Natural killer cell (primary cell): ENCODE measurements around the gene FRMD4A. TPM values are rescaled to one million over a fixed set of nuclear protein-coding genes. Genes with fewer than 3 reads are reported as not detected.

Experiments used
- ATAC-seq, 3 donors: fragments of 150-1000 bp in 2 of 3; fragments of 200-7000 bp in 1 of 3; cut with Tn5 transposase; 1 replicate in 1 of 3; 2 replicates in 2 of 3; pipeline ENCODE4 v1.10.0; 2021; ENCODE audit warnings: mild to moderate bottlenecking in 2 of 3, moderate library complexity in 2 of 3
- DNase-seq, 2 donors: peaks; one replicate each; pipeline versions ENCODE4 v3.0.0 to v3.0.0-alpha.2; 2013 to 2021; ENCODE audit warnings: mixed read lengths in 1 of 2
- H3K27ac ChIP-seq: one replicate; pipeline ENCODE4 v1.5.1; 2013; ENCODE audit warnings: mild to moderate bottlenecking, low read length
- H3K27me3 ChIP-seq: one replicate; pipeline ENCODE4 v1.6.1; 2013; ENCODE audit warnings: low read length; ENCODE audit not compliant: control insufficient read depth, insufficient read depth
- H3K36me3 ChIP-seq: one replicate; pipeline ENCODE4 v1.6.1; 2013; ENCODE audit warnings: low read length; ENCODE audit not compliant: control insufficient read depth, insufficient read depth
- H3K4me1 ChIP-seq: one replicate; pipeline ENCODE4 v1.6.1; 2013; ENCODE audit warnings: low read length; ENCODE audit not compliant: control insufficient read depth, insufficient read depth
- H3K4me3 ChIP-seq: one replicate; pipeline ENCODE4 v1.5.1; 2013; ENCODE audit warnings: low read length
- H3K9me3 ChIP-seq: one replicate; pipeline ENCODE4 v1.6.1; 2013; ENCODE audit warnings: low read length; ENCODE audit not compliant: control insufficient read depth, insufficient read depth
- H3K27ac Mint-ChIP-seq, 2 donors: one replicate each; pipeline ENCODE4 v1.8.0; 2022; ENCODE audit warnings: mild to moderate bottlenecking in 2 of 2, mixed read lengths in 2 of 2, moderate library complexity in 1 of 2
- H3K27me3 Mint-ChIP-seq, 2 donors: one replicate each; pipeline ENCODE4 v1.8.0; 2022; ENCODE audit warnings: low read depth in 2 of 2, mixed read lengths in 2 of 2
- H3K36me3 Mint-ChIP-seq: one replicate; pipeline ENCODE4 v1.8.0; 2022; ENCODE audit warnings: mixed read lengths
- H3K4me1 Mint-ChIP-seq, 2 donors: one replicate each; pipeline ENCODE4 v1.8.0; 2022; ENCODE audit warnings: mixed read lengths in 2 of 2
- H3K4me3 Mint-ChIP-seq: one replicate; pipeline ENCODE4 v1.8.0; 2022; ENCODE audit warnings: mild to moderate bottlenecking, moderate library complexity, mixed read lengths
- H3K9me3 Mint-ChIP-seq, 2 donors: one replicate each; pipeline ENCODE4 v1.8.0; 2022; ENCODE audit warnings: mixed read lengths in 2 of 2
- WGBS: methylation state at CpG from one replicate; pipeline ENCODE4 v1.1.7; 2013; ENCODE audit warnings: missing lambda C conversion rate; ENCODE audit not compliant: insufficient coverage; 5-methylcytosine and 5-hydroxymethylcytosine counted together
- intact Hi-C: fragments of 100-400 bp; cut with micrococcal nuclease; formaldehyde crosslinking; loops from one replicate; pipeline ENCODE4 v1.14.2; 2022
- total RNA-seq, 4 donors: library from RNA; stranded (reverse); fragments of 120-200 nt in 1 of 4; gene quantifications; one replicate each; pipeline versions ENCODE4 v1.2.3 to v1.2.4, GENCODE V29; 2013 to 2022
- TF ChIP-seq, protein P1 (sequence below): fragments of 200-600 bp; IDR thresholded peaks from one replicate; pipeline ENCODE4 v1.8.0; 2022; ENCODE audit warnings: antibody characterized with exemption

Gene FRMD4A
- total RNA-seq, 3 donors from 2014 or later (not counting 1 experiment from before 2014, with no cell fraction given): 0.36 to 0.38 TPM; not detected in 1

DNA sequence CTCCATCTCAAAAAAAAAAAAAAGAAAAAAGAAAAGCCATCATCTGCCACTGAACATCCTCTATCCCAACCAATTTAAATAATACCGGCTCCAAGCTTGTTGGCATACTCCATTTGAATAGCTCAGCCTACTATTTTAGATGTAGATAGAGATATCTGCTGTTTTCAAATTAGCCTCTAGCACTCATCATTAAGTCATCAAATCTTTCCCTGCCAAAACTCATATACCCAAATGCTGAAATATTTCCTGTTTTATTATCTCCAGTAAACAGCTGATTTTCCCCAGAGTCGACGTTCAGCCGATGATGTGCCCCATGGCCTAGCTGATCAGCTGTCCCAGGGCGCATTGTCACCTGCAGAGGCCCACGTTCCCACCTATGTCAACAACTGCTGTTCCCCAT, 34.5 kb upstream of the FRMD4A start:
- Histone ChIP-seq H3K27ac (no peak overlapping the region), H3K36me3 (no peaks in the 10 kb centered on the region), H3K27me3 (no peaks in the 10 kb centered on the region), H3K4me3 (no peak overlapping the region), H3K4me1 (no peaks in the 10 kb centered on the region), H3K9me3 (no peaks in the 10 kb centered on the region)
- H3K27ac Mint-ChIP-seq: no peak overlapping the region
- WGBS: 91% methylated on average over 5 of the region's 6 CpGs
- no peak overlapping the region for H3K4me3 Mint-ChIP-seq
- DNase-seq: no peak
- no peaks in the 10 kb centered on the region for H3K9me3 Mint-ChIP-seq
- intact Hi-C loops: no loop called here
- peaks cover 14 to 47% of the 10 kb centered on the region in 2 donors for H3K27me3 Mint-ChIP-seq
- no peak for ATAC-seq
- TF ChIP-seq, protein P1, sequence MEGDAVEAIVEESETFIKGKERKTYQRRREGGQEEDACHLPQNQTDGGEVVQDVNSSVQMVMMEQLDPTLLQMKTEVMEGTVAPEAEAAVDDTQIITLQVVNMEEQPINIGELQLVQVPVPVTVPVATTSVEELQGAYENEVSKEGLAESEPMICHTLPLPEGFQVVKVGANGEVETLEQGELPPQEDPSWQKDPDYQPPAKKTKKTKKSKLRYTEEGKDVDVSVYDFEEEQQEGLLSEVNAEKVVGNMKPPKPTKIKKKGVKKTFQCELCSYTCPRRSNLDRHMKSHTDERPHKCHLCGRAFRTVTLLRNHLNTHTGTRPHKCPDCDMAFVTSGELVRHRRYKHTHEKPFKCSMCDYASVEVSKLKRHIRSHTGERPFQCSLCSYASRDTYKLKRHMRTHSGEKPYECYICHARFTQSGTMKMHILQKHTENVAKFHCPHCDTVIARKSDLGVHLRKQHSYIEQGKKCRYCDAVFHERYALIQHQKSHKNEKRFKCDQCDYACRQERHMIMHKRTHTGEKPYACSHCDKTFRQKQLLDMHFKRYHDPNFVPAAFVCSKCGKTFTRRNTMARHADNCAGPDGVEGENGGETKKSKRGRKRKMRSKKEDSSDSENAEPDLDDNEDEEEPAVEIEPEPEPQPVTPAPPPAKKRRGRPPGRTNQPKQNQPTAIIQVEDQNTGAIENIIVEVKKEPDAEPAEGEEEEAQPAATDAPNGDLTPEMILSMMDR: no peak
- no peaks in the 10 kb centered on the region for H3K4me1 Mint-ChIP-seq
- H3K36me3 Mint-ChIP-seq: no peaks in the 10 kb centered on the region

DNA sequence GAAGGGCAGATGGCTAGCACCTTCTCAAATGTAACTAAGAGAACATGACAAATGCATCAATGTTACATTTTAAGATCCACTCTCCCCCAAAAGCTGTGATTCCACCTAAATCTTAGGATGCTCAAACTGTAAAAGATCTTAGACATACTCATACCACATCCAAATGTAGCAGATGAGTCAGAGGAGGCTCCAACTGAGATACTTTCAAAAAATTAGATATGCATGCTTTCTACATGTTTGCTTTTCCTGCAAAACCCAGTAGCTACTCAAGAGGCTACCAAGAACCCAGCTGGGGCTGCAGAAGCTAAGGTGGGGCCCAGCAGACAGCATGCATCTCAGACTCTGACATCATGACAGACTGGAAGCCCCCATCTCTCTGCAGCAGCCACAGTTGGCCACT, 31.4 kb upstream of the FRMD4A start:
- no peaks in the 10 kb centered on the region for H3K36me3 ChIP-seq
- no peak for ATAC-seq
- no peak overlapping the region for H3K27ac ChIP-seq
- Mint-ChIP-seq H3K9me3 (no peaks in the 10 kb centered on the region), H3K36me3 (no peaks in the 10 kb centered on the region), H3K27ac (no peak overlapping the region), H3K4me3 (no peak overlapping the region), H3K27me3 (peaks cover 17 to 34% of the 10 kb centered on the region in 2 donors), H3K4me1 (no peaks in the 10 kb centered on the region)
- TF ChIP-seq, protein P1: no peak
- H3K9me3 ChIP-seq: no peaks in the 10 kb centered on the region
- intact Hi-C loops: no loop called here
- no peak overlapping the region for H3K4me3 ChIP-seq
- no peaks in the 10 kb centered on the region for H3K27me3 ChIP-seq
- no peak for DNase-seq
- H3K4me1 ChIP-seq: no peaks in the 10 kb centered on the region

DNA sequence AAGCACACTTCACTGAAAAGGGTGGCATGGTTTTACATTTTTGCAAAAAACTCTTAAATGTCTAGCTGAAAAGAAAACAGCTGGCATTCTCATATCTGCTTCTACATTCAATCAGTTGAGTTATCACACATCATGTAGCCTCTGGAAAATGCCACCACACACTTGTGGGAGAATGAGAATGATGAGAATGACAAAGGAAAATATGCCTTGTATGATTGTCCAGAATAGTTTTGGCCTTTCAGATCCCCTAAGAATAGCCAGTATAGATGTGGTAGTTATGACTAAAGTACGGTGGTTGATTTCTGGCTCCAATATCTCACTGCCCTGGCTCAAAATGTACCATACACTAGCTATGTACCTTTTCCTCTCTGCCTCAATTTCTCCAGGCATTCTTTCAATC, 30.2 kb upstream of the FRMD4A start:
- Histone ChIP-seq H3K4me3 (no peak overlapping the region), H3K27ac (no peak overlapping the region), H3K27me3 (no peaks in the 10 kb centered on the region), H3K9me3 (no peaks in the 10 kb centered on the region), H3K36me3 (no peaks in the 10 kb centered on the region), H3K4me1 (no peaks in the 10 kb centered on the region)
- DNase-seq (no peak), ATAC-seq (no peak)
- Mint-ChIP-seq H3K4me1 (no peaks in the 10 kb centered on the region), H3K4me3 (no peak overlapping the region), H3K27ac (no peak overlapping the region), H3K36me3 (no peaks in the 10 kb centered on the region), H3K9me3 (no peaks in the 10 kb centered on the region), H3K27me3 (peaks cover 17 to 32% of the 10 kb centered on the region in 2 donors)
- no CpG with 5 or more reads among the region's 1 CpG for WGBS
- intact Hi-C loops: no loop called here
- TF ChIP-seq, protein P1: no peak

DNA sequence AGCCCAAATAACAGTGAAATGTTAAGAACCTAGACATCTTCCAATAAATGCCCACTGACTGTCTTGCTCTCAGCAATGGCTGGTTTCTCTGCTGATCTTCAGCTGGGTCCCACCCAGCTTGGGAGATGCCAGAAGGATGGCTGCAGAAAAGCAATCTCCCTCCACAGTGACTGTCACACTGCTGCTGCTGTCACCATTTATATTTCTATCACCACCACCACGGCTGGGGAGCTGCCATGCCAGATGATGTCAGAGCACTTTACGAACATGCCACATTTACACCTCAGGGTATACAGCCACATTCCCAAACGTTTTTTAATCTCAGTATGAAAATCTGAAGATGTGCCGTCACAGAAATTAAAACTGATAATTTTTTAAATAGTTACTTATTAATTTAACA, 29.8 kb upstream of the FRMD4A start:
- H3K36me3 ChIP-seq: no peaks in the 10 kb centered on the region
- ATAC-seq (no peak), DNase-seq (no peak)
- intact Hi-C loops: no loop called here
- no peak overlapping the region for H3K4me3 Mint-ChIP-seq
- no peaks in the 10 kb centered on the region for H3K4me1 Mint-ChIP-seq
- no peaks in the 10 kb centered on the region for H3K36me3 Mint-ChIP-seq
- peaks cover 19 to 30% of the 10 kb centered on the region in 2 donors for H3K27me3 Mint-ChIP-seq
- H3K9me3 ChIP-seq: no peaks in the 10 kb centered on the region
- no peak overlapping the region for H3K27ac ChIP-seq
- TF ChIP-seq, protein P1: no peak
- H3K27me3 ChIP-seq: no peaks in the 10 kb centered on the region
- H3K4me1 ChIP-seq: no peaks in the 10 kb centered on the region
- no peaks in the 10 kb centered on the region for H3K9me3 Mint-ChIP-seq
- WGBS: 94% methylated on average over 3 of the region's 4 CpGs
- no peak overlapping the region for H3K4me3 ChIP-seq
- H3K27ac Mint-ChIP-seq: no peak overlapping the region
